Breast epithelium (tissue), 4 donors: ENCODE data around the gene EFNA2. TPM values are rescaled to one million over a fixed set of nuclear protein-coding genes. Genes with fewer than 3 reads are reported as not detected.
A peak's percentile ranks its signal among the peaks of the same experiment; 100 is the strongest.

Experiments used
- DNase-seq, 2 donors: peaks; one replicate each; pipeline ENCODE4 v3.0.0-alpha.2; 2019; ENCODE audit warnings: low spot score in 2 of 2
- H3K27ac ChIP-seq, 2 donors: fragments of 200-600 bp; sonication (generic) in 1 of 2; one replicate each; pipeline ENCODE4 v1.5.1; 2016 to 2019; ENCODE audit warnings: mild to moderate bottlenecking in 1 of 2
- H3K27me3 ChIP-seq, 2 donors: fragments of 200-600 bp; sonication (generic) in 1 of 2; one replicate each; pipeline versions ENCODE4 v1.5.1 to v1.6.0; 2017 to 2019; ENCODE audit warnings: control low read depth in 1 of 2, mild to moderate bottlenecking in 1 of 2
- H3K36me3 ChIP-seq: fragments of 200-600 bp; one replicate; pipeline ENCODE4 v1.5.1; 2019
- H3K4me1 ChIP-seq, 2 donors: fragments of 200-600 bp; sonication (generic); one replicate each; pipeline ENCODE4 v1.5.1; 2016 to 2019; ENCODE audit warnings: control low read depth in 1 of 2
- H3K4me3 ChIP-seq, 3 donors: fragments of 200-600 bp; sonication (generic); 1 replicate in 2 of 3; 2 replicates in 1 of 3; pipeline ENCODE4 v1.5.1; 2016 to 2019; ENCODE audit warnings: mild to moderate bottlenecking in 3 of 3, moderate library complexity in 2 of 3
- H3K9me3 ChIP-seq, 2 donors: fragments of 200-600 bp; sonication (generic) in 1 of 2; one replicate each; pipeline ENCODE4 v1.5.1; 2016 to 2019; ENCODE audit warnings: control low read depth in 1 of 2
- CTCF ChIP-seq, 3 donors: fragments of 450-650 bp; IDR thresholded peaks; one replicate each; pipeline ENCODE4 v1.5.1; 2016 to 2017; ENCODE audit warnings: antibody characterized with exemption in 3 of 3, mild to moderate bottlenecking in 3 of 3, moderate library complexity in 3 of 3
- POLR2A ChIP-seq: fragments of 450-650 bp; IDR thresholded peaks from one replicate; pipeline ENCODE4 v1.6.1; 2016; ENCODE audit warnings: antibody characterized with exemption, mild to moderate bottlenecking, moderate library complexity
- POLR2AphosphoS5 ChIP-seq, 3 donors: sonication (generic); formaldehyde crosslinking; IDR thresholded peaks; one replicate each; pipeline ENCODE4 v1.6.1; 2017; ENCODE audit warnings: antibody characterized with exemption in 3 of 3
- intact Hi-C: fragments of 100-400 bp; cut with DNase I; formaldehyde crosslinking; loops from one replicate; pipeline ENCODE4 v1.15.1; 2023; ENCODE audit warnings: low total_unique reads
- total RNA-seq, 3 donors: library from RNA; depleted of rRNA; stranded (reverse); fragments of >200 nt; gene quantifications; one replicate each; pipeline ENCODE4 v1.1.0, GENCODE V29; 2016

The EFNA2 gene
- total RNA-seq, 3 donors from 2014 or later = 0.66 TPM; not detected in 2

GRCh38 chr19:1253514-1254080 lies 32.1 kb upstream of the EFNA2 start:
- peaks cover 11% of the 10 kb centered on the region for H3K36me3 ChIP-seq
- H3K4me1 ChIP-seq = peaks cover 12 to 13% of the 10 kb centered on the region in 2 donors
- intact Hi-C loops = no loop called here
- peak in 1 of 3 donors; percentile 9 for TF ChIP-seq POLR2AphosphoS5 (IDR thresholded peaks at IDR 0.05)
- no peak for TF ChIP-seq CTCF (IDR thresholded peaks at IDR 0.05)
- no peak for DNase-seq
- no peaks in the 10 kb centered on the region for H3K9me3 ChIP-seq
- no peaks in the 10 kb centered on the region for H3K27me3 ChIP-seq
- peak overlapping the region; percentile 83 to 97 (median 94) for H3K4me3 ChIP-seq
- peak overlapping the region; percentile 99 for H3K27ac ChIP-seq

GRCh38 chr19:1254081-1254527 lies 31.6 kb upstream of the EFNA2 start:
- no peak for DNase-seq
- peaks cover 11% of the 10 kb centered on the region for H3K36me3 ChIP-seq
- no peaks in the 10 kb centered on the region for H3K27me3 ChIP-seq
- intact Hi-C loops = no loop called here
- H3K4me3 ChIP-seq = peak overlapping the region; percentile 83 to 97 (median 94)
- H3K27ac ChIP-seq = peak overlapping the region; percentile 99
- no peaks in the 10 kb centered on the region for H3K9me3 ChIP-seq
- H3K4me1 ChIP-seq = peaks cover 13 to 16% of the 10 kb centered on the region in 2 donors
- TF ChIP-seq CTCF (IDR thresholded peaks at IDR 0.05) (no peak), POLR2A (no peak), POLR2AphosphoS5 (IDR thresholded peaks at IDR 0.05) (no peak)

- Histone ChIP-seq H3K27me3 (no peaks in the 10 kb centered on the region), H3K4me1 (peaks cover 13 to 21% of the 10 kb centered on the region in 2 donors), H3K36me3 (peaks cover 11% of the 10 kb centered on the region), H3K27ac (peak overlapping the region; percentile 99), H3K4me3 (peak overlapping the region in 2 of 3 donors; percentile 83 to 97), H3K9me3 (no peaks in the 10 kb centered on the region)
- TF ChIP-seq CTCF (IDR thresholded peaks at IDR 0.05) (no peak), POLR2AphosphoS5 (IDR thresholded peaks at IDR 0.05) (no peak), POLR2A (no peak)
- intact Hi-C loops = no loop called here
- no peak for DNase-seq
Measured at GRCh38 chr19:1254530-1255185, 31.0 kb upstream of the EFNA2 start.

- no peaks in the 10 kb centered on the region for H3K9me3 ChIP-seq
- peak overlapping the region; percentile 99 for H3K27ac ChIP-seq
- peak overlapping the region in 1 of 3 donors; percentile 97 for H3K4me3 ChIP-seq
- intact Hi-C loops = no loop called here
- DNase-seq = no peak
- TF ChIP-seq CTCF (IDR thresholded peaks at IDR 0.05) = no peak
- no peak for TF ChIP-seq POLR2AphosphoS5 (IDR thresholded peaks at IDR 0.05)
- TF ChIP-seq POLR2A = no peak
- peaks cover 18 to 29% of the 10 kb centered on the region in 2 donors for H3K4me1 ChIP-seq
- H3K36me3 ChIP-seq = peaks cover 11% of the 10 kb centered on the region
- H3K27me3 ChIP-seq = no peaks in the 10 kb centered on the region
Measured at GRCh38 chr19:1255186-1256161, 30.2 kb upstream of the EFNA2 start.
